Skeletal muscle tissue (tissue), 5 donors: ENCODE results near the gene GTF2A1L. TPM values are rescaled to one million over a fixed set of nuclear protein-coding genes. Genes with fewer than 3 reads are reported as not detected.

Experiments used
- H3K27ac ChIP-seq: one replicate; pipeline ENCODE4 v1.7.0; 2013; ENCODE audit warnings: mild to moderate bottlenecking, low read depth, low read length, inconsistent platforms
- H3K27me3 ChIP-seq, 3 donors: one replicate each; pipeline ENCODE4 v1.7.0; 2013; ENCODE audit warnings: low read length in 3 of 3; ENCODE audit not compliant: control insufficient read depth in 3 of 3, insufficient read depth in 3 of 3
- H3K36me3 ChIP-seq, 3 donors: one replicate each; pipeline ENCODE4 v1.7.0; 2013; ENCODE audit warnings: low read length in 3 of 3; ENCODE audit not compliant: control insufficient read depth in 3 of 3, insufficient read depth in 3 of 3
- H3K4me1 ChIP-seq, 3 donors: one replicate each; pipeline ENCODE4 v1.7.0; 2013; ENCODE audit warnings: low read length in 3 of 3, mild to moderate bottlenecking in 3 of 3; ENCODE audit not compliant: control insufficient read depth in 3 of 3, insufficient read depth in 3 of 3
- H3K4me3 ChIP-seq, 3 donors: one replicate each; pipeline ENCODE4 v1.7.0; 2013; ENCODE audit warnings: low read length in 3 of 3
- H3K9ac ChIP-seq, 3 donors: one replicate each; pipeline ENCODE4 v1.7.0; 2013; ENCODE audit warnings: low read length in 3 of 3, mild to moderate bottlenecking in 3 of 3, moderate library complexity in 2 of 3, low read depth in 1 of 3
- H3K9me3 ChIP-seq, 3 donors: one replicate each; pipeline ENCODE4 v1.7.0; 2013; ENCODE audit warnings: low read length in 3 of 3; ENCODE audit not compliant: control insufficient read depth in 3 of 3
- small RNA-seq: library from RNA; depleted of rRNA; stranded (forward); fragments of <200 nt; gene quantifications from one replicate; pipeline ENCODE3, GENCODE V24; 2014
- total RNA-seq: library from RNA; depleted of rRNA; stranded (reverse); fragments of >200 nt; gene quantifications from one replicate; pipeline ENCODE4 v1.2.3, GENCODE V29; 2014
- donor health status: Osteomylitis.

GTF2A1L gene
- total RNA-seq, 1 donor from 2014 or later = not detected

DNA sequence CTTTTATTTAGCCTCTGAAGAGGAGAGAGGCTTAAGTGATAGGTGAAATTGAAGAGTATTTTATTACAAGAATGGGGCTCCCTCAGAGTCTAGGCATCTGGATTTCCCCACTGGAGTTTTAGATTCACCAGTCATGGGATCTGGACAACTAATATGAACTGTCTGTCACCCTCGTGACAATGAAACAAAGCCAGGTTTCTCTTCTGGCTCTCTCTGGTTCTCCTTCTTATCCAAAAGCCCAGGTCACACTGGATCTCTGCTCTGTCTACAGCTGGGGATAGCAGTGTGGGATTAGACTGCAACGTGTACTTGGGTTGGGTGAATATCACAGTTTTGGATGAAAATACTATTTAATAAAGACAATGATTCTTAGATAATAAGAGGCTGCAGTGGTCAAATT lies 106.6 kb downstream of the GTF2A1L start:
- Histone ChIP-seq H3K9me3 (no peaks in the 10 kb centered on the region), H3K4me1 (no peaks in the 10 kb centered on the region), H3K9ac (no peak overlapping the region), H3K27ac (no peak overlapping the region), H3K4me3 (no peak overlapping the region), H3K27me3 (no peaks in the 10 kb centered on the region), H3K36me3 (no peaks in the 10 kb centered on the region)

DNA sequence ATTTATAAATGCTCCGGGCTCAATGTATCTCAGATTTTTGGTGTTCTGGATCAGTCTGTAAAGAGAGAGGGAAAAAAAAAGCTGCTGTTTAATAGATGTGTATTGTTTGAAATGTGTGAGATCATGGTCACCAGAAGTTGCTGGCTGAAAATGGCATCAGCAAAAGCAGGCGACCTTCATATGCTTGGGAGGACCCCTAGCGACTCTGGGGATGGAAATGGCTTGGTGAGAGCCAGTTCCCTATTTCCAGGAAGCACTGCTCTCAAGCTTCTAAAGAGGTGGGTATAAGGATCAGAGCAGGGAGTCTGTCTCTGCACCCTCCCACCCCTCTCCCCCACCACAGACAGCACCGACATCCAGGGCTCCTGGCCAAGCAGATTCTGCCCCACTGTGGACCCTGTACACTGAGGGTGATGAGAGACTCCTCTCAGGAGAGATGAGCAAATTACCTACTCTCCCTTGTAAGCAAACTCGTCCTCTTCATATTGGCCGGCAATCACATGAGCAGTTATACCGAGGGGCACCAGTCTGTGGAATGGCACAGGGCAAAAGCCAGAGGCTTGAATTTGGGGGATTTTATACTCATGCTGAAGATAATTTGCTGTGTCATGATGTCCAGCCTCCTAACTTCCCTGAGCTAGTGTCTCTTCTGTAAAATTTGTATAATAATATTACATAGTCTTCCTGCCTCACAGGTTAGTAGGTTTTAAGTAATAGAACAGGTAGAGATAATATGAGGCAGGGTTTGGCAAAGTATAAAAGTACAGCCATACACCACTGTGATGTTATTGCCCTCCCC lies 108.2 kb downstream of the GTF2A1L start:
- Histone ChIP-seq H3K36me3 (no peaks in the 10 kb centered on the region), H3K4me3 (no peak overlapping the region), H3K9ac (no peak overlapping the region), H3K27ac (no peak overlapping the region), H3K4me1 (no peaks in the 10 kb centered on the region), H3K27me3 (no peaks in the 10 kb centered on the region), H3K9me3 (no peaks in the 10 kb centered on the region)

DNA sequence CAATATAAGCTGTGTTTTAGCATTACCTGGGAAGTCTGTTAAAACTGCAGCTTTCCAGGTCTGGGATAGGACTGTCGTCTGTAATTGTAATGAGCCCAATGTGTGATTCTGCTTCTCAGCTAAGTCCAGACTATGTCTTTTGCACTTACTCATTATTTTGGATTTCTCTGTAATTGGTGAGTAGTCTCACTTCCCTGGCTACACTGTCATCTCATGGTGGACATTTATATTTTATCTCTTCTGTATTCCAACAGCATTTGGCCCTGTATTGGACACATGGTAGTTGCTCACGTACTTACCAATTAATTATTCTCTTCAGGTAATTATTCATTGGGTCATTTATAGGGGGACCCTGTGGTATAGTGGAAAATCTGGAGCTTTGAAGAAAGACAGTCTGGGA lies 109.9 kb downstream of the GTF2A1L start:
- no peak overlapping the region for H3K27ac ChIP-seq
- no peak overlapping the region for H3K9ac ChIP-seq
- H3K4me1 ChIP-seq = no peaks in the 10 kb centered on the region
- no peaks in the 10 kb centered on the region for H3K27me3 ChIP-seq
- H3K9me3 ChIP-seq = no peaks in the 10 kb centered on the region
- H3K36me3 ChIP-seq = no peaks in the 10 kb centered on the region
- no peak overlapping the region for H3K4me3 ChIP-seq

DNA sequence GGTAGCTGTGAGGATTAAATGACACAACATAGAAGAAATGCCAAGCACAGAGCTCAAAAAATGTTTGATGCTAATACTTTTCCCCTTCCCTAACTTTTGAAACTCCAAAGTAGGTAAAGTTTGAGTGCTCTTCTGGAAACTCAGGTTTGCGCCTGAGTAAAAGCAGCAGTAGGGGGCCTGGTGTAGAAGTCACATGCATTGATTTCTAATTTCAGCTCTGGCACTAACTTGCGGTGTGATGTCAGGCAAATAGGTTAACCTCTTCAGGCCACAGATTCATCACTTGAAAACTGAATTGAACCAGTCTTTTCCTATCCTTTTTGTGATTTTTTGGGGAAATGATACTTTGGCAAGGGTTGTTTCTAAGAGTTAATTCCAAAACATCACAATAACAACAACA lies 110.6 kb downstream of the GTF2A1L start:
- no peak overlapping the region for H3K9ac ChIP-seq
- no peak overlapping the region for H3K27ac ChIP-seq

DNA sequence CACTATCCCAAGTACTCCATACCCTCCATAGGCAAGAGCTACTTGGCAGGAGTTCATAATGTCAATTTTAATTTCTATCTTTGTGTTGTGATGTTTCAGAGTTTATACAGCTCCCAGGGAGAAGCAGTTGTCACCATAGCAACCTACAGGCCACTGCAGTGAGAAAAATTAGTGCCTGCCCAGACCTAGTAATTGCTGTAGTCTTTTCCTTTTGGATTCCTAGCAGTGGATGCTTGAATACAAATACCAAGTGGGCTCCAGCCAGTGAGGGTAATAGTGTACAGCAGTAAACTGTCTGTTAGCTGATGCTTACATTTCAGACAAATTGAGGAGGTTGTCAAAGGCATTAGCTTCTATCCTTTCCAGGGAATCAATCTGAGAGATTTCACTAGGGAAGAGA lies 111.2 kb downstream of the GTF2A1L start:
- no peak overlapping the region for H3K4me3 ChIP-seq
- no peak overlapping the region for H3K27ac ChIP-seq
- no peaks in the 10 kb centered on the region for H3K36me3 ChIP-seq
- H3K4me1 ChIP-seq = no peaks in the 10 kb centered on the region
- no peak overlapping the region for H3K9ac ChIP-seq
- H3K27me3 ChIP-seq = no peaks in the 10 kb centered on the region
- H3K9me3 ChIP-seq = no peaks in the 10 kb centered on the region

More for the DNA sequence above, 110.6 kb downstream of the GTF2A1L start:
- no peaks in the 10 kb centered on the region for H3K4me1 ChIP-seq
- no peak overlapping the region for H3K4me3 ChIP-seq
- H3K27me3 ChIP-seq = no peaks in the 10 kb centered on the region
- H3K36me3 ChIP-seq = no peaks in the 10 kb centered on the region
- no peaks in the 10 kb centered on the region for H3K9me3 ChIP-seq

Small RNAs within 50 kb of the gene (small RNA-seq; reads per million reads assigned to genes)
- not detected for gene TPT1P11

Other genes starting within 250 kb of the GTF2A1L start
- 29.2 TPM for gene PPP1R21, start 177.1 kb upstream of the GTF2A1L start, total RNA-seq
- gene STON1, start 87.7 kb upstream of the GTF2A1L start, total RNA-seq = 13.0 TPM
- 4.2 TPM for gene LHCGR, start 137.9 kb downstream of the GTF2A1L start, total RNA-seq